CD4-positive, alpha-beta T cell treated with Interleukin-17A for 4 hours (primary cell): ENCODE data around the gene AGBL4.

Experiments
- DNase-seq: peaks from one replicate; pipeline ENCODE4 v3.0.0-alpha.2; 2020; ENCODE audit warnings: mixed read lengths

AGBL4 gene

GRCh38 chr1:48876330-48876785, 1147.4 kb downstream of the AGBL4 start:
- DNase-seq = no peak

- no peak for DNase-seq
Measured at GRCh38 chr1:48875552-48876329, 1148.0 kb downstream of the AGBL4 start.

- DNase-seq = no peak
Measured at GRCh38 chr1:48873944-48874343, 1149.8 kb downstream of the AGBL4 start.

GRCh38 chr1:48870596-48870995, 1153.2 kb downstream of the AGBL4 start:
- DNase-seq = no peak

- no peak for DNase-seq
Measured at GRCh38 chr1:48869116-48869893, 1154.4 kb downstream of the AGBL4 start.

- DNase-seq = no peak
Measured at GRCh38 chr1:48864913-48865312, 1158.8 kb downstream of the AGBL4 start.

- DNase-seq = no peak
Measured at GRCh38 chr1:48859456-48859855, 1164.3 kb downstream of the AGBL4 start.

- DNase-seq = no peak
Measured at GRCh38 chr1:48858200-48858920, 1165.4 kb downstream of the AGBL4 start.

- no peak for DNase-seq
Measured at GRCh38 chr1:48853006-48853405, 1170.7 kb downstream of the AGBL4 start.

GRCh38 chr1:48851638-48852037, 1172.1 kb downstream of the AGBL4 start:
- DNase-seq = no peak

- DNase-seq = no peak
Measured at GRCh38 chr1:48848035-48848434, 1175.7 kb downstream of the AGBL4 start.

- no peak for DNase-seq
Measured at GRCh38 chr1:48846441-48846840, 1177.3 kb downstream of the AGBL4 start.

- no peak for DNase-seq
Measured at GRCh38 chr1:48844187-48844586, 1179.6 kb downstream of the AGBL4 start.

- no peak for DNase-seq
Measured at GRCh38 chr1:48841966-48842365, 1181.8 kb downstream of the AGBL4 start.

- no peak for DNase-seq
Measured at GRCh38 chr1:48841461-48841860, 1182.3 kb downstream of the AGBL4 start.

GRCh38 chr1:48831120-48831978, 1192.4 kb downstream of the AGBL4 start:
- no peak for DNase-seq

GRCh38 chr1:48830715-48831114, 1193.0 kb downstream of the AGBL4 start:
- DNase-seq = no peak

- no peak for DNase-seq
Measured at GRCh38 chr1:48829446-48829845, 1194.3 kb downstream of the AGBL4 start.

- DNase-seq = no peak
Measured at GRCh38 chr1:48823168-48823567, 1200.6 kb downstream of the AGBL4 start.

GRCh38 chr1:48820491-48820890, 1203.3 kb downstream of the AGBL4 start:
- DNase-seq = no peak

- DNase-seq = peak; percentile 17
Measured at GRCh38 chr1:48817505-48818114, 1206.1 kb downstream of the AGBL4 start.

- DNase-seq = no peak
Measured at GRCh38 chr1:48810740-48811139, 1213.0 kb downstream of the AGBL4 start.
